ENCODE results near the gene CRNKL1.

GRCh38 chr20:20039752-20040387 is 12.4 kb downstream of the CRNKL1 start:
- TF ChIP-seq POLR2AphosphoS5 (IDR thresholded peaks at IDR 0.05; ENCODE audit: insufficient read depth, low read depth, low read length) (no peak), POLR2A (IDR thresholded peaks at IDR 0.05; ENCODE audit: low read depth, low read length) (no peak)

Data from endothelial cell of umbilical vein (primary cell).